HG03064 (cell line): Measurements from ENCODE around the gene PTPRU.

ENCODE experiments used
- ATAC-seq: cut with Tn5 transposase; IDR thresholded peaks from one replicate; pipeline ENCODE4 v1.9.1; 2021; ENCODE audit warnings: low read depth; ENCODE audit not compliant: unreplicated experiment

PTPRU gene

GRCh38 chr1:29327223-29327935 is 91.1 kb downstream of the PTPRU start:
- ATAC-seq: no peak

DNA sequence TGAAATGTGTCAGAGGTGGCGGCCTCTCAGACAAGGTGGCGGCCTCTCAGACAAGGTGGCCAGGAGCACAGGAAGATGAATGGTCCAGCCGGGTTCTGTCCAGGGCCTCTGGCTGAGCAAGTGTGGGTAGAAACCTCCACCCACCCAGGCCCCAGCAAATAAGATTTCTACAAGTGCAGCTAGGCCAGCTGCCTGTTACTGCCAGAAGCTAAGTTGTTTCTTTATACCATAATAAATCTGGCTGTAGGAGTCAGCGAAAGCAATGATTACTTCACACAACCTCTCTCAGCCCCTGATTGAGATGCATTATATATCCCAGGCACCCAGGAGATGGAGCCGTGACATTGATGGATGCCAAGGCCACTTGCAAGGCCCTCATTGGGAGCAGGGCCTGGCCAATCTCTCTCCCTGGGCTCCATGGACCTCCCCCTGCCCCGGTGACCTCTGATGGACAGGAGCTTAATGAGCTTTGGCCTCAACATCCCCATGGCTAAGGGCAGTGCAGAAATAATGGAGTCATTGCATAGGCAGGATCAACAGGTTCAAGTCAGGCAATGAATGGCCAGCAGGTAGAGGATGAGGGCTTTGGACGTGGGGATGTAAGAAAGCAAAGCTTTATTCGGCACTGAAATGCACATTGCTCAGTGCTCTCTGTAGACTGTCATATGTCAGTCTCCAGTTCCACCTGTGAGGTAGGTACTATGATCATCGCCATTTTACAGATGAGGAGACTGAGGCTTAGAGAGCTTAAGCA is 92.9 kb downstream of the PTPRU start:
- ATAC-seq: no peak

- no peak for ATAC-seq
Observed at GRCh38 chr1:29330089-29330488, 93.8 kb downstream of the PTPRU start.

DNA sequence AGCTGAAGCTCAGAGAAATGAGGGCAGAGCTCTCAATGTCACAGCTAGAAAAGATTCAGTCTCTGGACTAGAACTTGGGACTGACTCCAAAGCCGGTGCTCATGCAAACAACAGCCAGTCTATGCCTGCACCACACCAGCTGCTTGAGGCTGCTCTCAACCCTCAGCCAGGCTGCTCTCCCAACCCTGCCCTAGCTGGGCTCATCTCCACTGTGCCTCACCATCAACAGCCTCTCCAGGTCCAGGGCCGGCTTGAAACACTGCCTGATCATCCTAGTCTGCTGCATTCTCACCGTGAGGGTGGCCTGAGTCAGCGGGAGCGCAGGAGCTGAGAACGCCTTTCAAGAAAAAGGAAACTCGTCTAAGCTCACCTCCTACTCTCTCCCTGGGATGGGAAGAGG is 94.5 kb downstream of the PTPRU start:
- no peak for ATAC-seq

DNA sequence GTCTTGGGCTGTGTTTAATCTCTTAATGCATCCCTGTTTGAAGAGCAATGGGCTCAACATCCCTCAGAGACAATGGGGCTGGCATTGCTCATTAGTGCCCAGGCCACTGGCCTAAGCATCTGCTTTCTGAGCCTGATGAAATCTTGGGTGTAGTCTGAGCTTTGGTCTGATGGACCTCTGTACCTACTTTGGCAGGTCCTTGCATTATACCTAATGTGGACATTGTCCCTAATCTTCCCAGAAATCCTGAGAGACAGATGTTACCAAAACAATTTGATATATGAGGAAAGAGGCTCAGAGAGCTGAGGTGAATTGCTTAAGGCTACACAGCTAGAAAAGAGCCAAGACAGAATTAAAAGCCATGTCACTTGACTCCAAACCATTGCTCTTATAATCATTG is 95.0 kb downstream of the PTPRU start:
- no peak for ATAC-seq

DNA sequence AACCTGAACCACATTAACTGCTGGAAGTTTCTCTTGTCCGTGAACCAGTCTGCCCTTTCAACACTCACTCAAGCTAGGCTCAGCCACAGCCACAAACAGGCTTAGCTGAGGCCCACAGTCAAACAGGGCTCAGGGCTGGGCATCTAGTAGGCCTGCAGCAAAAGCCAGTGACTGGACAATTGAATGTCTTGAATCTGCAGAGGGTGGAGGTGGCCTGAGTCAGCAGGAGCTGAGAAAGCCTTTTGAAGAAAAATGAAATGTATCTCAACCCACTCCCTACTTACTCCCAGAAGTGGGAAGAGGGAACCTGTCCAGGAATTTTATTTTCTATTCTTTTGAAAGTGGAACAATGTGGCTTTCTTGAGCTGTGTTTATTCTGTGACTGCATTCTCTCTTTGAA is 95.4 kb downstream of the PTPRU start:
- no peak for ATAC-seq

GRCh38 chr1:29332204-29332603 is 95.9 kb downstream of the PTPRU start:
- no peak for ATAC-seq

- ATAC-seq: no peak
Observed at GRCh38 chr1:29333008-29333407, 96.7 kb downstream of the PTPRU start.

DNA sequence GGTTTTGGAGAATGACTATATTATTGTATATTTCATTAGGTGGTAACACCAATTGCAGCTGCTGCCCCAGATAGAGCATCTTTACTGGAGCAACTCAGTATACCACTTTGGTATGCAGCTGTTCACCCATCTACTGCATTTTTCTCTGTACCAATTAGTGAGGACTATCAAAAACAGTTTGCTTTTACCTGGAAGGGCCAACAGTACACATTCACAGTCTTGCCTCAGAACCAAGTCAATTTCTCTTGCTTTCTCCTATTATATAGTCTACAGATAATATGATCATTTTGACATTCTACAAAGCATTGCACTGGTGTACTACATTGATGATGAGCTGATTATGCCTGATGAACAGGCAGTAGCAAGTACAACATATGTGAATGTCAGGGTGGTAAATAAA is 99.3 kb downstream of the PTPRU start:
- no peak for ATAC-seq

DNA sequence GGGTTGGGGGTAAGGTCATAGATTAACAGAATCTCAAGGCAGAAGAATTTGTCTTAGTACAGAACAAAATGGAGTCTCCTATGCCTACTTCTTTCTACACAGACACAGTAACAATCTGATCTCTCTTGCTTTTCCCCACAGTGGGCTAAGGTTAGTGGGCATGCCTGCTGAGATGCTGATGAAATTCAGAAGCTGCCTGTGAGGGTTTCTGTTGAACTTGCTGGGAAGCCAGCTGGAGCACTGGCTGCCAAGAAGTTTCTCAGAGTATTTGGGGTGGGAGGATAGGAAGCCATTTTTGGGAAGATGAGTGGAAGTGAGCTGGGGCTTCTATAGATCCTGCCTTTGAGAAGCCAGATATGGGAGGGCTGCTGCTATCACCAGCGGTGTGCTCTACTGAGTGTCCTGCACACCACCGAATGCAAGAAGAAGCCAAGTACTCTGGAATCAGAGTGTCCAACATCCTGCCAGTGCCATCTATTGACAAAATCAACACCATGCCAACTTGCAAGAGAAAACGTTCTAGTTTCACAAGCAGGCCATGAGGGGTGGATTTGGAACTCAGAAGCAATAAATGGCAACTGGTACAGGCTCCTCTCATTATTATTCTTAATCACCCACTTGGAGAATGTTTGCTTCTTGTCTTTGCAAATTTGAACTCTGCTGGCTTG is 102.7 kb downstream of the PTPRU start:
- no peak for ATAC-seq

DNA sequence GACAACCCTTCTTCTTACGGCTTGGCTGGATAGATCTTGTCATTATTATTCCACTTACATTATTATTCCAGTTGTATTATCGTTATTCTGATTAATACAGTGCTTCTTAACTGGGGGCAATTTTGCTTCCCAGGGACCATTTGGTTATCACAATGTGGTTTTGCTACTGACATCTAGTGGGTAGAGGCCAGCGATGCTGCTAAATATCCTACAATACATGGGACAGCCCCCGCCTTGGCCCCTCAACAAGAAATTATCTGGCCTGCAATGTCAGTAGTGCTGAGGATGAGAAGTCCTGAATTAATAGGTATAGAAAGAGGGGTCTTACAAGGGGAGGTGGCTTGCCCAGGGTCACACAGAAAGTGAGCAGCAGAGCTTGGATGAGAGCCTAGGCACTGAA is 105.6 kb downstream of the PTPRU start:
- ATAC-seq: no peak

GRCh38 chr1:29342351-29342750 is 106.0 kb downstream of the PTPRU start:
- no peak for ATAC-seq

- ATAC-seq: no peak
Observed at GRCh38 chr1:29342983-29343382, 106.7 kb downstream of the PTPRU start.

GRCh38 chr1:29343476-29343875 is 107.2 kb downstream of the PTPRU start:
- no peak for ATAC-seq

DNA sequence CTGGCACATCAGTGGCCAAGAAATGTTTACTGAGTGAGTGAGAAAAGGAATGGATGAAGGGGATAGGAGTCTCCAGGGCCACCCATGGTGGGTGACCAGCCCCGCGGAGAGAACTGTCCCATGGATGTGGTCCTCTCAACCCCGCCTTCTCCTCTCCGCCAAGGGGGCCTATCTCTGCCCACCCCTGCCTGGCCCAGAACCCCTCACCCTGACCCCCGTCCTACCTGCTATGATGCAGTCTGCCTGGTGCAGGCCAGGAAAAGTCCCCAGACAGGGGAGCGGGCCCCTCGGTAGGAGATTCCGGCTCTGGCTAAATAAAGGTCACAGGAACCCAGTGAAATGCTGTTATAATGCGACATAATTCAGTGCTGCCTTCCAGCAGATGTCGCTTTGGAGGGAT is 107.6 kb downstream of the PTPRU start:
- ATAC-seq: no peak

DNA sequence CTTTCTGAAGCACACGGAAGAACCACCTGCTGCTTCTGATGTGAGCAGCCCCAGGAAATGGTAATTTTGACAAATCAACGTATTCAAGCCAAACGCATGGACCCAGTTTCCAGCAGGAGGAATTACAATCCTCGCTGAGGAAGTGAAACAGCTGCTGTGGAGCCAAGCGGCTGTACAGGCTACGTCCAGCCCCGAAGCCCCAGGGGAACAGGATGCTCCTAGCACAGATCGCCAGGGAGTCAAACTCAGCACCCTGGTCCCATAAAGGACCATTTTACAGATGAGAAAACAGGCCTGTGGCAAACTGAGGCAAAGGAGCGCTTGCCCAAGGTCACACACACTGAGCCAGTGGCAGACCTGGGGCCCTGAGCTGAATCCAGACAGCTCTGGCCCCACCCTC is 108.0 kb downstream of the PTPRU start:
- ATAC-seq: no peak

DNA sequence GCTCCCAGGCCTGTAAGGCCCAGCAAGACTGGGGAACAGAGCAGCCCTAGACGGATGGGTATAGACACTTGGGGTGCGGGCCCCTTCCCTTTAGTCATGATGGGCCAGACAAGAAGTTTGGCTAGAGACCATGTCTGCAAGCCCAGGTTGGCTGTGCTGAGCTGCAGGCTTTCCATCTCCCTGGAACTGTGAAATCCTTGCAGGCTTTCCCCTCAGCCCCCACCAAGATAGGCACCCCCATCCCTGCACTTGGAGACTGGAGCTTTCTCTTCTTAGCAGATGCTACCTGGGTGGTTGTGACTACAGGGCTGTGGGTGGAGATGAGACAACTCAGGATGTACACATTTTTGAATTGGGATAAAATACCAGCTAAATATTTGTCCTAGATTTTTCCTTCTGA is 110.3 kb downstream of the PTPRU start:
- no peak for ATAC-seq

- no peak for ATAC-seq
Observed at GRCh38 chr1:29349871-29350491, 113.7 kb downstream of the PTPRU start.

DNA sequence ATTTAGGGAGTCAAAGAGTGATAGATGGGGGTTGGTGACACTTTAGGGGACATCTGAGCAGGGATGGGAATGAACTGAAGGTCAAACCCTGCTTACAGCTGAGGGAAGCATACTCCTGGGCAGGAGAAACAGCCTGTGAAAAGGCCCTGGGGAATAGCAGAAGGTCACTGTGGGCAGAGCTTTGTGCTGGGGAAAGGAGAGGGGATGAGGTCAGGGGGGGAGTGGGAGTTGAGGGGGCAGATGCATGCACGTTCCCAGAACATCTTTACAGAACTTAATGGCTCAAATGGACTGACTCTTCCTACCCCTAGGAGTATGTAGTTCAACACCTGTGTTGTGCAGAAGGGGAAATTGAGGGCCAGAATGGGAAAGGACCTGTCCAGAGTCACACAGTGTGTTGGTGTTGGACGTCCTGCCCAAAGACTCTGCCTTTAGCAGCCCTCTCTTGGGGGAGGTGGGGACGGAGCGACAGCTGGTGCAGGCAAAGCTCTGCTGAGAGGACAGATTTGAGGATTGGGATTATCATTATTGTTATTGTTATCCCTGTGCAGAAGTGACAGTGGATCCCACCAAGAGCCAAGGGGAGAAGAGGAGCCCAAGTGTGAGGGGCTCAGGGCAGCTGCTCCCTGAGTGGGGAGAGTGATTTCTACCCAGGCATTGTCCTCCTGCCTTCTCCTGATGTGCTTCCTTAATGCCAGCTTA is 116.5 kb downstream of the PTPRU start:
- no peak for ATAC-seq

GRCh38 chr1:29354511-29355098 is 118.3 kb downstream of the PTPRU start:
- ATAC-seq: no peak
